Omental fat pad (tissue), 4 donors: Measurements from ENCODE around the gene TBC1D14. TPM values are rescaled to one million over a fixed set of nuclear protein-coding genes. Genes with fewer than 3 reads are reported as not detected.
"Not testable (repeated sequence)": the region's sequence is repeated elsewhere in the genome, so short reads cannot be mapped to it uniquely, and the experiment has no call there.

Source experiments
- ATAC-seq: fragments of 150-250 bp; one replicate; pipeline ENCODE4 v1.9.1; 2016; ENCODE audit warnings: mild to moderate bottlenecking, moderate library complexity; ENCODE audit not compliant: low FRiP score
- DNase-seq: peaks from one replicate; pipeline ENCODE4 v3.0.0-alpha.2; 2019; ENCODE audit warnings: low spot score
- total RNA-seq, 4 donors: library from RNA; depleted of rRNA; stranded (reverse); fragments of >200 nt; gene quantifications; one replicate each; pipeline ENCODE4 v1.1.0, GENCODE V29; 2016
- TF ChIP-seq, protein P1 (sequence below), 3 donors: fragments of 450-650 bp; IDR thresholded peaks; one replicate each; pipeline ENCODE4 v1.5.1; 2016 to 2017; ENCODE audit warnings: antibody characterized with exemption in 3 of 3, mild to moderate bottlenecking in 3 of 3, moderate library complexity in 2 of 3

TBC1D14 gene
- total RNA-seq, 4 donors from 2014 or later, result 38.0 to 58.2 (median 56.8) TPM

DNA sequence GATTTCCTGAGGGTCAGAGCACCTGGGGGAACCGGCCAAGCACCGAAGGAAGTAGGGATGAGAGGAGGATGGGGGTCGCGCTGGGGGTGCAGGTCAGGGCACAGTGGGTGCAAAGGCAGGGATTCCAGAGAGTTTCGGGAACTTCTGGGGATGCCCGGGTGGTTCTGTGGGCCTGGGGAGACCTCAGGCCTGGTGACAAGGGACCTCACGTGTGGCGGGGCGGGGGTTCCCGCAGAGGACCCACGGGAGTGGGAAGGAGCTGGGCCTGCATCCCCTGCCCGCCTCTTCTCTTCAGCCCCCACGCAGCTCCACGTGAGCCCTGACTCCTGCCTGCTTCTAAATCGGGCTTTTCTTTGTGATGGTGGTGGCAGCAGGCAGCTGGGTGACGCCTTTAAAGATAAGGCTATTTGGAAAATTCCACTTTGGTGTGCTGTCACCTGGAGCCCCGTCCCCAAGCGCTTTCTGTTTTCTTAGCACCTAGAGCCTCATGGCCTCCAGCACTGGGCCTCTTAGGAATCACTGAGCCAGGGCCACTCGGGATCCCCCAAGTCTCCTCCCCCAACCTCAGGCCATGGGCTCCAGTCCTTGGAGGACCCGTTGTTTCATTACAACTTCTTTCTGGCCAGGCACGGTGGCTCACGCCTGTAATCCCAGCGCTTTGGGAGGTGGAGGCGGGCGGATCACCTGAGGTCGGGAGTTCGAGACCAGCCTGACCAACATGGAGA, 7.1 kb upstream of the TBC1D14 start:
- TF ChIP-seq, protein P1, sequence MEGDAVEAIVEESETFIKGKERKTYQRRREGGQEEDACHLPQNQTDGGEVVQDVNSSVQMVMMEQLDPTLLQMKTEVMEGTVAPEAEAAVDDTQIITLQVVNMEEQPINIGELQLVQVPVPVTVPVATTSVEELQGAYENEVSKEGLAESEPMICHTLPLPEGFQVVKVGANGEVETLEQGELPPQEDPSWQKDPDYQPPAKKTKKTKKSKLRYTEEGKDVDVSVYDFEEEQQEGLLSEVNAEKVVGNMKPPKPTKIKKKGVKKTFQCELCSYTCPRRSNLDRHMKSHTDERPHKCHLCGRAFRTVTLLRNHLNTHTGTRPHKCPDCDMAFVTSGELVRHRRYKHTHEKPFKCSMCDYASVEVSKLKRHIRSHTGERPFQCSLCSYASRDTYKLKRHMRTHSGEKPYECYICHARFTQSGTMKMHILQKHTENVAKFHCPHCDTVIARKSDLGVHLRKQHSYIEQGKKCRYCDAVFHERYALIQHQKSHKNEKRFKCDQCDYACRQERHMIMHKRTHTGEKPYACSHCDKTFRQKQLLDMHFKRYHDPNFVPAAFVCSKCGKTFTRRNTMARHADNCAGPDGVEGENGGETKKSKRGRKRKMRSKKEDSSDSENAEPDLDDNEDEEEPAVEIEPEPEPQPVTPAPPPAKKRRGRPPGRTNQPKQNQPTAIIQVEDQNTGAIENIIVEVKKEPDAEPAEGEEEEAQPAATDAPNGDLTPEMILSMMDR (IDR thresholded peaks at IDR 0.05), result no peak
- DNase-seq, result no peak

DNA sequence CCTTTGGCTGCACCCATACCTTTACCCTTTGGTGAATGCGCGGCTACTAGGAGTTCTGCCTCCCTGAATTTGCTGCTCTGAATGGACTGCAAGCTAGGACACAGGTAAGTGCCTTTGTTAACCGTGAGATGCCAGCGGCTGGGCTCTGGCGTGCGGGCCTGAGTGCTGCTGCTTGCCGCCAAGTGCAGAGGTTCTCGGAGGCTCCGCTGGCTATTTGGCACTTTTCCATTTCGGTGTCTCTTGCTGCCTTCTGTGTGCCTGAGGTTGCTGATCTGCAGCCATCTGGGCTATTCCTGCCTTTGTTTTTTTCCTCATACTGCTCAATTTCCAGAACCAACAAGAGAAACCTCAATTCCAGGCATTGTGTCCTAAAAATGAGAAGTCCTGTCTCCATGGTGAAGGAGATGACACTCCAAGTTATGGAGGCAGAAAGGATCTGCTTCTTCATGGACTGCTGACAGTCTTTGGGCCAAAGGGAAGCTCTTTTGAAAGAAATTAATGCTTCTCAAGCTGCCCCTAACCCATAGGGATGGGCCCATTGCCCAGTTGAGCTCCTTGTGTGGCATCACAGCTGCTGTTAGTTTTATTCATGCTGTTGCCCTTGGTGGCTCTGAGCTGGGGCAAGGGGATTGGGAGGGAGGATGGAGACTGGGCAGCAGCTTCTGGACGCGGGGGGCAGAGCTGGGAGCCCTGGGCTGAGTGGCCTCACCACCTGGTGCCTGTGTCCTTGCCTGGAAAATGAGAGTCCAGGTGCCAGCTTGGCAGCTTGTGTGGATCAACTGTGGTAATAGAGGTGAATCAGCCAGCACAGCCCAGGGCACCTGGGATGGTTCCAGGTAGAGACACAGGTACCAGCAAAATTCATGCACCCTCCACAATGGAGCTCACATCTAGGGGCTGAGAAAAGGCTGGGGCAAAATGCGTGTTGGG, 3.8 kb upstream of the TBC1D14 start:
- TF ChIP-seq, protein P1 (IDR thresholded peaks at IDR 0.05), result no peak
- DNase-seq, result no peak
- ATAC-seq, result no peak

More for the DNA sequence above, 7.1 kb upstream of the TBC1D14 start:
- no peak for ATAC-seq

DNA sequence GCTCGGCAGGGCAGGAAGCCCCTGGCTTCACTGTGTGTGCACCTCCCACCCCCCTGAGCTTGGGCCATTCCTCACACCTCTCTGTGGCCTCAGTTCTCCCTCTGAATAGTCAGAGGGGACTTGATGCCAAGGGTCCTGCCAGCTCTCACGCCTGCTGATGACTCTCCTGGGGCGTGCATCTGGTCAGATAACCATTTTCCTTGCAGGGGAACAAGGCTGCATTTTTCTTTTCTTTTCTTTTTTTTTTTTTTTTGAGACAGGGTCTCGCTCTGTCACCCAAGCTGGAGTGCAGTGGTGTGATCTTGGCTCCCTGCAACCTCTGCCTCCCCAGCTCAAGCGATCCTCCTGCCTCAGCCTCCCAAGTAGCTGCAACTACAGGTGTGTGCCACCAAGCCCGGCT, 3.1 kb upstream of the TBC1D14 start:
- not testable (repeated sequence) for DNase-seq, ATAC-seq

DNA sequence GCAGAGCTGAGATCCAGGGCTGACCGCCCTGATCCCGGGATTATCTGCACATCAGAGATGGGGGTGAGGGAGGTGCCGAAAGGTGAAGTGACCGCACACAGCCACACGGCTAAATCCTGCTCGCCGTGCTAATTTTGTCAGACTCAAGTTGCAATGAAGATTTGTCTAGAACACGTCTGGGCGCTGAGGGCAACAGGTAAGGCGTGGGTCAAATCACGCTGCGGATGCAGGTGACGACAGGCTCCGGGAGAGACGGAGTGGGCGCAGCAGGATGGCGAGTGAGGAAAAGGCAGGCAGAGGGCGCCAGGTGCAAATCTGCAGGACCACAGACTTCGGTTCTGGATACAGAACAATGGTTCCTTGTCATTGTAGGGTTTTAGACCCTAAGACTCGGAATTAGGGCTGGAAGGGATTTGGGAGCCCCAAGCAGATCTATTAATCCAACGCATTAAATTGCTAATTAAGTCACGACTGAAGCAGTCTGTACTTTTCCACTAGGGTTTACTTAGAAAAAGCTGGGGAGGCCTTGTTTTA, 1.9 kb upstream of the TBC1D14 start:
- ATAC-seq, result no peak
- TF ChIP-seq, protein P1 (IDR thresholded peaks at IDR 0.05), result no peak
- no peak for DNase-seq

DNA sequence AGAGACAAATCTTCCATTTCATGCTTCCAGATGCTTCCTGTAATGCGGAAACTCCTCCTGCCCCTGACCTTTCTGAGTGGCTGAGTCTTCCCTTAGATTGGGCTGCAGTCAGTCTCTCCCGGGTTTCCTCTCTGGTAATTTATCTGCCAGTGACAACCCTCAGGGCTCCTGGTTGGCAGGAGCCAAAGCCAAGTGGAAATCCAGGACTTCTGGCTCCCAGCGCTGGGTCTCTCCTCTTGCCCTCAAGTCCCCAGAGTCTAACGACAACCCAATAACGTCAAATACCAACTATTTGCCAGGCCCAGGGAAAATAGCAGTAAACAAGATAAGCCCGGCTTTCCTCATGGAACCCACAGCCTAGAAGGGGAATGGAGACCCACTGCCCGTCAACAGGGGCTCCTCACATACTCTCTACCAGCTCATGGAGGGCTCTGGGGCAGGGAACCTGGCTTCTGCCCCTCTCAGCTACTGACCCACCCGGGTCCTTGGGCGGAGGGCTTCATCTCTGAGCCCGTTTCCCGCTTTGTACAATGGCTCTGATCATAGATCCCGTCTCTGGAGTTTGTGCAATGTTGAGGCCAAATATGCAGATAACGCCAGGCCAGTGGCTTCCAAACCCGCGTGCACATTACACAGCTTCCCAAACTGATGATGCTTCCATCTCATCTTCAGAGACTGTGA, 1.1 kb upstream of the TBC1D14 start:
- no peak for DNase-seq
- no peak for ATAC-seq
- TF ChIP-seq, protein P1 (IDR thresholded peaks at IDR 0.05), result no peak

DNA sequence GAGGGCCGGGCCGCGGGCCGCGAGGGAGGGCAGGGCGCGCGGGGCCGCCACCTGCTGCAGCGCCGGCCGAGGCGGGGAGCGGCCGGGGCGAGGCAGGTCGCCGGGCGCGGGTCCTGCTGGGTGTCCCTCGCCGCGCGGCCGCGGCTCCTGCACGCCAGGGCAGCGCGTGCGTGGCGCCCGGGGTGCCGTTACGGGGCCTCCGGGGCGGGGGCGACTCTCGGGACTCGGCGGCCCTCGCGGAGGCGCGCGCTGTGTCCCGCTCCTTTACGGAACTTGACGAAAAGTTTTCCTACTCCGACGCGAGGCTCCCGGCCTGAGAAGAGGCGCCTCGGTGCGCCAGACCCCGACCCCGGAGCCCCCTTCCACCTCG, 329 bp downstream of the TBC1D14 start:
- ATAC-seq, result no peak
- DNase-seq, result no peak
- TF ChIP-seq, protein P1 (IDR thresholded peaks at IDR 0.05), result no peak
